HL-60 (cell line): Measurements from ENCODE around the gene KCTD14.
A peak's percentile ranks its signal among the peaks of the same experiment; 100 is the strongest.

Experiments used
- DNase-seq, 2 experiments: peaks; one replicate each; pipeline ENCODE4 v3.0.0-alpha.2; 2010 to 2020; ENCODE audit warnings: low read depth in 1 of 2, low spot score in 1 of 2
- H3K27ac ChIP-seq: fragments of 250-450 bp; sonication (Bioruptor Pico); replicated peaks from 2 replicates; pipeline ENCODE4 v1.5.1; 2020; ENCODE audit warnings: mild to moderate bottlenecking, moderate library complexity
- H3K27me3 ChIP-seq: fragments of 250-450 bp; sonication (Bioruptor Pico); 2 replicates; pipeline ENCODE4 v1.5.1; 2021; ENCODE audit warnings: mild to moderate bottlenecking, moderate library complexity; ENCODE audit not compliant: insufficient read depth, poor library complexity, severe bottlenecking
- H3K4me3 ChIP-seq: replicated peaks from 2 replicates; pipeline ENCODE4 v1.5.1; 2011; ENCODE audit warnings: mild to moderate bottlenecking, control low read depth, low read length; ENCODE audit not compliant: insufficient read depth
- CTCF ChIP-seq: IDR thresholded peaks from one replicate; pipeline ENCODE4 v1.5.1; 2011; ENCODE audit warnings: low read length, control low read depth, inconsistent platforms; ENCODE audit not compliant: insufficient read depth
- GABPA ChIP-seq: IDR thresholded peaks from 2 replicates; pipeline ENCODE4 v1.6.1; 2012; ENCODE audit warnings: low read depth
- POLR2AphosphoS5 ChIP-seq: IDR thresholded peaks from 2 replicates; pipeline ENCODE4 v1.6.1; 2012; ENCODE audit warnings: low read depth
- SPI1 ChIP-seq: IDR thresholded peaks from 2 replicates; pipeline ENCODE4 v1.6.1; 2012; ENCODE audit warnings: low read depth, mild to moderate bottlenecking, borderline replicate concordance
- TF ChIP-seq, protein P1 (sequence below): IDR thresholded peaks from 2 replicates; pipeline ENCODE4 v1.6.1; 2012; ENCODE audit warnings: low read depth; ENCODE audit not compliant: insufficient replicate concordance

Gene KCTD14

GRCh38 chr11:78039919-78040671, 17.0 kb upstream of the KCTD14 start:
- H3K4me3 ChIP-seq = no peak overlapping the region
- H3K27me3 ChIP-seq = no peaks in the 10 kb centered on the region
- H3K27ac ChIP-seq = peak overlapping the region; percentile 55
- TF ChIP-seq, protein P1, sequence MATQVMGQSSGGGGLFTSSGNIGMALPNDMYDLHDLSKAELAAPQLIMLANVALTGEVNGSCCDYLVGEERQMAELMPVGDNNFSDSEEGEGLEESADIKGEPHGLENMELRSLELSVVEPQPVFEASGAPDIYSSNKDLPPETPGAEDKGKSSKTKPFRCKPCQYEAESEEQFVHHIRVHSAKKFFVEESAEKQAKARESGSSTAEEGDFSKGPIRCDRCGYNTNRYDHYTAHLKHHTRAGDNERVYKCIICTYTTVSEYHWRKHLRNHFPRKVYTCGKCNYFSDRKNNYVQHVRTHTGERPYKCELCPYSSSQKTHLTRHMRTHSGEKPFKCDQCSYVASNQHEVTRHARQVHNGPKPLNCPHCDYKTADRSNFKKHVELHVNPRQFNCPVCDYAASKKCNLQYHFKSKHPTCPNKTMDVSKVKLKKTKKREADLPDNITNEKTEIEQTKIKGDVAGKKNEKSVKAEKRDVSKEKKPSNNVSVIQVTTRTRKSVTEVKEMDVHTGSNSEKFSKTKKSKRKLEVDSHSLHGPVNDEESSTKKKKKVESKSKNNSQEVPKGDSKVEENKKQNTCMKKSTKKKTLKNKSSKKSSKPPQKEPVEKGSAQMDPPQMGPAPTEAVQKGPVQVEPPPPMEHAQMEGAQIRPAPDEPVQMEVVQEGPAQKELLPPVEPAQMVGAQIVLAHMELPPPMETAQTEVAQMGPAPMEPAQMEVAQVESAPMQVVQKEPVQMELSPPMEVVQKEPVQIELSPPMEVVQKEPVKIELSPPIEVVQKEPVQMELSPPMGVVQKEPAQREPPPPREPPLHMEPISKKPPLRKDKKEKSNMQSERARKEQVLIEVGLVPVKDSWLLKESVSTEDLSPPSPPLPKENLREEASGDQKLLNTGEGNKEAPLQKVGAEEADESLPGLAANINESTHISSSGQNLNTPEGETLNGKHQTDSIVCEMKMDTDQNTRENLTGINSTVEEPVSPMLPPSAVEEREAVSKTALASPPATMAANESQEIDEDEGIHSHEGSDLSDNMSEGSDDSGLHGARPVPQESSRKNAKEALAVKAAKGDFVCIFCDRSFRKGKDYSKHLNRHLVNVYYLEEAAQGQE = peak; percentile 35
- no peak for TF ChIP-seq CTCF
- peak in 1 of 2 experiments; percentile 60 for DNase-seq

- no peak for TF ChIP-seq GABPA
- no peak for TF ChIP-seq SPI1
- TF ChIP-seq, protein P1 = no peak
- no peak for TF ChIP-seq CTCF
- H3K27ac ChIP-seq = peak overlapping the region; percentile 55
- no peaks in the 10 kb centered on the region for H3K27me3 ChIP-seq
- H3K4me3 ChIP-seq = no peak overlapping the region
- no peak for DNase-seq
These were observed 16.4 kb upstream of the KCTD14 start for GRCh38 chr11:78039391-78039918.

GRCh38 chr11:78038697-78039313, 15.7 kb upstream of the KCTD14 start:
- Histone ChIP-seq H3K27ac (no peak overlapping the region), H3K4me3 (no peak overlapping the region), H3K27me3 (no peaks in the 10 kb centered on the region)
- DNase-seq = no peak
- TF ChIP-seq POLR2AphosphoS5 = no peak
- TF ChIP-seq SPI1 = no peak
- TF ChIP-seq GABPA = no peak
- TF ChIP-seq CTCF = no peak
- TF ChIP-seq, protein P1 = no peak
